ENCODE measurements around the gene CTTN. TPM values are rescaled to one million over a fixed set of nuclear protein-coding genes. Genes with fewer than 3 reads are reported as not detected.

The CTTN gene
- total RNA-seq, 2 donors from 2014 or later, result 3.1 to 52.3 TPM

- no peak overlapping the region for H3K4me3 Mint-ChIP-seq
- ATAC-seq, result no peak
- H3K4me1 Mint-ChIP-seq, result peaks cover 2% of the 10 kb centered on the region
- peaks cover 23% of the 10 kb centered on the region for H3K27me3 Mint-ChIP-seq
- no peak for DNase-seq
- no peaks in the 10 kb centered on the region for H3K9me3 ChIP-seq (ENCODE audit: control insufficient read depth, low read length, poor library complexity, severe bottlenecking)
- no peaks in the 10 kb centered on the region for H3K36me3 Mint-ChIP-seq (ENCODE audit: low read depth)
- H3K27ac Mint-ChIP-seq, result no peak overlapping the region
These were observed 75.8 kb downstream of the CTTN start for GRCh38 chr11:70473873-70474690.

DNA sequence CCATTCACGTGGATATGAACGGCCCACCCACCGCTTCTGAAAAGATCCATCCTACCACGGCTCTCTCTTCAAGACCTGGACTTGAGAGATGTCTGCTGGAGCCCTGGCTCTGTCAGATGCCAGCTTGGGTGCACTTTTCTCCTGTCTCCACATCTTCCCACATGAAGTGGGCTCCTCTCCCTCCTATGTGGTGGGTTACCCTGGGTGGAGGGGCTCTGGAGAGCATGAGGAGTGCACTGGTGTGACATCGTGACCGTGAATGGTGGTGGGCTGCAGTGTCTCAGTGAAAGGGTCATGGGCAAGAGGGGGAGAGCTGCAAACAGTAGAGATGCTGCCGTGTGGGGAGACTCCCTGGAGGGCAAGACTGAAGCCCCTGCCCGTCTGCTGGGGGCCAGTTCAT is 76.4 kb downstream of the CTTN start:
- no peak overlapping the region for H3K27ac Mint-ChIP-seq
- H3K4me1 Mint-ChIP-seq, result peaks cover 2% of the 10 kb centered on the region
- H3K27me3 Mint-ChIP-seq, result peaks cover 23% of the 10 kb centered on the region
- H3K36me3 Mint-ChIP-seq (ENCODE audit: low read depth), result no peaks in the 10 kb centered on the region
- H3K4me3 Mint-ChIP-seq, result no peak overlapping the region
- DNase-seq, result no peak
- no peaks in the 10 kb centered on the region for H3K9me3 ChIP-seq (ENCODE audit: control insufficient read depth, low read length, poor library complexity, severe bottlenecking)
- no peak for ATAC-seq

DNA sequence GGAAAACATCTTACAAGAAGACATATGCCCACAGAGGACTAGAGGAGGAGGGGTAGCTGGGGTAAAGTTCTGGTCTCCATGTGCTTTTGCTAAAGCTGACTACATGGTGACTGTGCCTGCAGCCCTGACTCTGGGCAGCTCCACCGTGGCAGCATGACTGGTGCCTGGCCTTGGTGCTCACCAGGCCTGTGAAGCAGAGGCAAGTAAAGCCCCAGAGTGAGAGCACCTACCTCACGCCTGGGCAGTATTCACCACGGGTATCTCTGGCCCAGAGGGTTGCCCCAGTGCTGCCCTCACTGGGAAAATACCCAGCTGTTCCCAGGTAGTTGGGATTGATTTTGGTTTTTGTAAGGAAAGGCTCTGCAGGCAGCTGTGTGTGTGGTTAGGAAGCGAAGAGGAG is 78.3 kb downstream of the CTTN start:
- H3K4me1 Mint-ChIP-seq, result no peaks in the 10 kb centered on the region
- no peak for DNase-seq
- H3K9me3 ChIP-seq (ENCODE audit: control insufficient read depth, low read length, poor library complexity, severe bottlenecking), result no peaks in the 10 kb centered on the region
- H3K4me3 Mint-ChIP-seq, result no peak overlapping the region
- H3K36me3 Mint-ChIP-seq (ENCODE audit: low read depth), result no peaks in the 10 kb centered on the region
- peaks cover 14% of the 10 kb centered on the region for H3K27me3 Mint-ChIP-seq
- no peak overlapping the region for H3K27ac Mint-ChIP-seq
- no peak for ATAC-seq

GRCh38 chr11:70477176-70477575 is 78.8 kb downstream of the CTTN start:
- no peaks in the 10 kb centered on the region for H3K4me1 Mint-ChIP-seq
- DNase-seq (no peak), ATAC-seq (no peak)
- H3K9me3 ChIP-seq (ENCODE audit: control insufficient read depth, low read length, poor library complexity, severe bottlenecking), result no peaks in the 10 kb centered on the region
- peaks cover 13% of the 10 kb centered on the region for H3K27me3 Mint-ChIP-seq
- no peak overlapping the region for H3K4me3 Mint-ChIP-seq
- H3K27ac Mint-ChIP-seq, result no peak overlapping the region
- H3K36me3 Mint-ChIP-seq (ENCODE audit: low read depth), result no peaks in the 10 kb centered on the region

- ATAC-seq (no peak), DNase-seq (no peak)
- no peaks in the 10 kb centered on the region for H3K4me1 Mint-ChIP-seq
- H3K27ac Mint-ChIP-seq, result no peak overlapping the region
- H3K27me3 Mint-ChIP-seq, result peaks cover 12% of the 10 kb centered on the region
- H3K4me3 Mint-ChIP-seq, result no peak overlapping the region
- no peaks in the 10 kb centered on the region for H3K9me3 ChIP-seq (ENCODE audit: control insufficient read depth, low read length, poor library complexity, severe bottlenecking)
- H3K36me3 Mint-ChIP-seq (ENCODE audit: low read depth), result no peaks in the 10 kb centered on the region
These were observed 79.3 kb downstream of the CTTN start for GRCh38 chr11:70477609-70478008.

GRCh38 chr11:70478166-70478890 is 80.0 kb downstream of the CTTN start:
- no peak overlapping the region for H3K27ac Mint-ChIP-seq
- H3K27me3 Mint-ChIP-seq, result peaks cover 7% of the 10 kb centered on the region
- H3K9me3 ChIP-seq (ENCODE audit: control insufficient read depth, low read length, poor library complexity, severe bottlenecking), result no peaks in the 10 kb centered on the region
- no peaks in the 10 kb centered on the region for H3K4me1 Mint-ChIP-seq
- DNase-seq (no peak), ATAC-seq (no peak)
- no peak overlapping the region for H3K4me3 Mint-ChIP-seq
- H3K36me3 Mint-ChIP-seq (ENCODE audit: low read depth), result no peaks in the 10 kb centered on the region

GRCh38 chr11:70480711-70481110 is 82.4 kb downstream of the CTTN start:
- Mint-ChIP-seq H3K27ac (no peak overlapping the region), H3K27me3 (peaks cover 17% of the 10 kb centered on the region), H3K4me3 (no peak overlapping the region), H3K4me1 (no peaks in the 10 kb centered on the region), H3K36me3 (ENCODE audit: low read depth) (no peaks in the 10 kb centered on the region)
- DNase-seq (no peak), ATAC-seq (no peak)
- no peaks in the 10 kb centered on the region for H3K9me3 ChIP-seq (ENCODE audit: control insufficient read depth, low read length, poor library complexity, severe bottlenecking)

GRCh38 chr11:70481625-70482528 is 83.5 kb downstream of the CTTN start:
- Mint-ChIP-seq H3K4me1 (no peaks in the 10 kb centered on the region), H3K27me3 (peaks cover 13% of the 10 kb centered on the region), H3K4me3 (no peak overlapping the region), H3K27ac (no peak overlapping the region), H3K36me3 (ENCODE audit: low read depth) (no peaks in the 10 kb centered on the region)
- no peaks in the 10 kb centered on the region for H3K9me3 ChIP-seq (ENCODE audit: control insufficient read depth, low read length, poor library complexity, severe bottlenecking)
- ATAC-seq (no peak), DNase-seq (no peak)

- DNase-seq, result no peak
- no peak overlapping the region for H3K27ac Mint-ChIP-seq
- no peaks in the 10 kb centered on the region for H3K4me1 Mint-ChIP-seq
- no peaks in the 10 kb centered on the region for H3K36me3 Mint-ChIP-seq (ENCODE audit: low read depth)
- H3K9me3 ChIP-seq (ENCODE audit: control insufficient read depth, low read length, poor library complexity, severe bottlenecking), result no peaks in the 10 kb centered on the region
- H3K27me3 Mint-ChIP-seq, result peaks cover 10% of the 10 kb centered on the region
- H3K4me3 Mint-ChIP-seq, result no peak overlapping the region
- no peak for ATAC-seq
These were observed 84.2 kb downstream of the CTTN start for GRCh38 chr11:70482529-70482917.

GRCh38 chr11:70483077-70483861 is 84.9 kb downstream of the CTTN start:
- Mint-ChIP-seq H3K36me3 (ENCODE audit: low read depth) (no peaks in the 10 kb centered on the region), H3K27ac (no peak overlapping the region), H3K4me1 (no peaks in the 10 kb centered on the region), H3K4me3 (no peak overlapping the region), H3K27me3 (peaks cover 10% of the 10 kb centered on the region)
- H3K9me3 ChIP-seq (ENCODE audit: control insufficient read depth, low read length, poor library complexity, severe bottlenecking), result no peaks in the 10 kb centered on the region
- DNase-seq, result no peak
- ATAC-seq, result no peak

DNA sequence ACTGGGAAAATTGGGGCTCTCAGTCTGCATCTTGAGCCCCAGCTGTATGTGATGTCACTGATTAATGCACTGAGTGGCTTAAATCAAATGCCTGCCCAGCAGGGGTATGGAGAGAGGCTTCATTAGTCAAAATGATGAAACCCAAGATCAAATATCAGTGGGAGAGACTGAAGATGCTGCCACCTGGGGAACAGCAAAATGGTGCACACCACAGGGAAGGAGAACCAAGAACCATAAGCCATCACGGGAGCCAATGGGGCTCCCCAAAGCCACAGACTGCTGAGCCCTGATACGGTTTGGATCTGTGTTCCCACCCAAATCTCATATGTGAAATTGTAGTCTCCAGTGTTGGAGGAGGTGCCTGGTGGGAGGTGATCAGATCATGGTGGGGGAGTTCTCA is 85.6 kb downstream of the CTTN start:
- no peaks in the 10 kb centered on the region for H3K36me3 Mint-ChIP-seq (ENCODE audit: low read depth)
- H3K4me3 Mint-ChIP-seq, result no peak overlapping the region
- DNase-seq, result no peak
- no peak overlapping the region for H3K27ac Mint-ChIP-seq
- H3K27me3 Mint-ChIP-seq, result peaks cover 10% of the 10 kb centered on the region
- H3K4me1 Mint-ChIP-seq, result no peaks in the 10 kb centered on the region
- no peak for ATAC-seq
- H3K9me3 ChIP-seq (ENCODE audit: control insufficient read depth, low read length, poor library complexity, severe bottlenecking), result no peaks in the 10 kb centered on the region

GRCh38 chr11:70485326-70486025 is 87.1 kb downstream of the CTTN start:
- Mint-ChIP-seq H3K27ac (no peak overlapping the region), H3K36me3 (ENCODE audit: low read depth) (no peaks in the 10 kb centered on the region), H3K27me3 (peaks cover 10% of the 10 kb centered on the region)

More at GRCh38 chr11:70485326-70486025, 87.1 kb downstream of the CTTN start:
- no peaks in the 10 kb centered on the region for H3K9me3 ChIP-seq (ENCODE audit: control insufficient read depth, low read length, poor library complexity, severe bottlenecking)
- ATAC-seq (no peak), DNase-seq (no peak)
- Mint-ChIP-seq H3K4me1 (no peaks in the 10 kb centered on the region), H3K4me3 (no peak overlapping the region)
